ENCODE measurements around the gene NDUFA13.

Gene NDUFA13

DNA sequence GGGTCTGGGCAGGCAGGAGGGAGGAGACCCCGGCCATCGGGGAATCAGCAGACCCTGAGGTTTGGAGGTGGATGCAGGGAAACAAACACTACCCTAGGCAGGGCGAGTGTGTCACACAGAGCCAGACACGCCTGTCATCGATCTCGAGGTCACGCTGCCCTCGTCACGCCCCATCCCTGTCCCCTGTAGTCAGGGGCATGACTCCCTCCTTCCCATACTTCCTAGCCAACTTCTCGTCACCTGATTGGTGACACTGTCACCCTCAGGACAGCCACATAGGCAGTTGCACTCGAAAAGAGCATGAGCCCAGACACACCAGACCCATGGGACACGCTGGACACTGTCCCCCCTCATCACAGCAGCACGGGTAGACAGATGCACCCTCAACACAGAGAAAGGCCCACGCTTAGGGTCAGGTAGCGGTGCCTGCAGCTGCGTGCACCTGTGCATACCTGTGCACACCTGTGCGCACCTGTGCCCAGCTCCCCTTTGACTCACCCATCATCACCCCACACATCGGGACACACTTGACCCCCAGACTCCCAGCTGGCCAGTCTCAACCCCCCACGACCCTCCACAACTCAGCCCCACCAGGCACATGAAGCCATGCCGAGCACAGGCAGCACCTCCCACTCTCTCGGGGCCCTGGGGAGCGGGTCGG is 33.9 kb downstream of the NDUFA13 start:
- no peak for DNase-seq

DNA sequence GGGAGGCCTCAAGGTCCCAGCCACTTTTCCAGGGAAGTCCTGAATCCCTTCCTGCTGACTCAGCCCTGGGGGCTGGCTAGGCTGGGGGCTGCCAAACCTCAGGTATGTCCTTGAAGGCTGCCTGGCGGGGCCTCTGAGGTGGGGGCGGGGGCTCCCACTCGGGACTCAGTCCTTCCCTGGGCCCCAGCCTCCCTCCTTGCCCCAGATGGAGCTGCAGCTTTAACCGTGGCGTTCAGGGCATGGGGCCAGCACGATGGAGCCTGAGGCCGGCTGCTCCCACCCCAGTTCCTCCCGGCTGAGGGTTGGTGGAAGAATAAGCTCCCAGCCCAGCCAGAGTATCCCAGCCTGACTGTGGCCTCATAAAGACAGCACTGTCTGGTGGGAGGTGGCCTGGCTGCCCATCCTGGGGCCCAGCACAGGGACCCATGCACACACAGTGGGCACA is 34.5 kb downstream of the NDUFA13 start:
- no peak for DNase-seq

DNA sequence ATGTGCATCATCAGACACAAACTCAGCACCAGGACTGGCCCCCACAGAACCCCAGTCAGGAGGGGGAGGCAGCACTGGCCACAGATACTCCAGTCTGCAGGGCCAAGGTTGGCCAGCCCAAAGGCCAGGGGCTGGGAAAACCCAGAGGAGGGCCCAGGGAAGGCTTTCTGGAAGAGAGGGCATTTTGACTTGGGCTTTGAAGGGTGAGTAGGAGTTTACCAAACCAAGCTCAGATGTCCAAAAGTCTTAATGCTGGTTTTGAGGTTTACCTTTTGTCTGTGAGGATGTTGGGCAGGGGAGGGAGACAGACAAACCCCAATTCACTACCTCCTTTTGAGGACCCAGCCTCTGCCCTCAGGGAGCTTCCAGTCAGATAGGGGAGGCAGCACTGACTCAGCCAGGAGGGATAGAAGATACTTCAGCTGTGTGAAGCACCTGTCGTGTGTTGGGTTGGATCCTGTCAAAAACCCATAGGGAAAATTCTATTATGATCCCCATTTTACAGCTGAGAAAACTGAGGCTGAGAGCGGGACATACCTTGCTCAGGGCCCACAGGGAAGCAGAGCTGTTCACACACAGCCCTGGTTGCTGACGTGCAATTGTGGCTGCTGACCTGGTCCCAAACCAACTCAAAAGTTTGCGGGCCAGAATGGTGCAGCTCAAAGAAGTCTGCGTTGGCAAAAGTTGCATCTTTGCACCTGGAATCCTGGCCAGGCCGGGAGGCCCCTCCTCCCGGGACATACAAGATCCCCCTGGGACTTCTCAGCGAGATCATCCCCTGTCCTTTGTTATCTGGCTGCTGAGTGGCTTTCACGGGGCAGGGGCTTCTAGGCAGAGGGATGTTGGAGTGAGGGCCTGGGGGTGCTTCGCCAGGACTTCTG is 35.2 kb downstream of the NDUFA13 start:
- DNase-seq: no peak

DNA sequence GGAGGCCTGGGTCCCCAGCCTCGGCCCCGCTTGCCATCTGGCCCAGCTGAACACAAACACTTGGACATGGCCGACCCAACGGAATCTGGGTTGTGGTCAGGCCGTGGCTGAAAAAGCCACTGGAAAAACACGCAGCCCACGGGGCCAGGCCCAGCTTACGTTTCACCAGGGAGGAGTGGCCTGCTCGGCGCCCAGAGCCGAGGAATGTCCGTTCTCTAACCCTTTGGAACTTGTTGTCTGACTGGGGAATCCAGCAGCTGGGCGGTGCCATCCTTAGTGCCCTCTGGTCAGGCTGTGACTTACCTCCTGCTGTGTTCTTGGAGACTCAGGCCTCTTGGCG is 35.8 kb downstream of the NDUFA13 start:
- no peak for DNase-seq

DNA sequence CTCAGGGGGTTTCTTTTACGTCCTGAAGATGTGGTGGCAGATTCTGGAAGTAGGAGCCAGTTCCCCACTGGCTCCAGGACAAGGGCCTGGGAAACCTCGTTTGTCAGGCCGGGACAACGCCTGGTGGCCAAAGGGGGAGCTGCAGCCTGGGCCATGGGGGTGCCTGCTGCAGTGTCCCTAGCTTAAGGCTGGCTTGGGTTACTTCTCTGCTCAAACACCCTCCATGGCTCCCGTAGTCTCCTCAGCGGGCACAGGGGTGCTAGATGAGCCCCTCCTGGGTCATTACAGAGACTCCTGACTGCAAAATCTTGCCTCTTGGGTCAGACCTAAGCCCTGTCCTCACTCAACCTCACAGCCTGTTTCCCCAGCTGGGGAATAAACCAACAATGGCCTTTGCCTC is 36.8 kb downstream of the NDUFA13 start:
- DNase-seq: no peak

DNA sequence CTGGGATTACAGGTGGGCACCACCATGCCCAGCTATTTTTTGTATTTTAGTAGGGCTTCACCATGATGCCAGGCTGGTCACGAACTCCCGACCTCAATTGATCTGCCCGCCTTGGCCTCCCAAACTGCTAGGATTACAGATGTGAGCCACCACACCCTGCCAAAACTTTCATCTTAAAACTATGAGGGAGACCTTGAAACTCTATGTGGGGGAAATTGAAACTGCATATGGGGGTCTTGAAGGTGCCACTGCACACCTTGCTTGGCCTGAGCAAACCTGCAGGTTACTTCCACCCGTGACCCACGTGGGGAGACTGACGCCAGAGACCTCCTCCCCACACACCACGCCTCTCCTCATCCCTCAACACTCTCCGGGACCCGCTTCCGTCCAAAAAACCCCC is 37.6 kb downstream of the NDUFA13 start:
- no peak for DNase-seq

DNA sequence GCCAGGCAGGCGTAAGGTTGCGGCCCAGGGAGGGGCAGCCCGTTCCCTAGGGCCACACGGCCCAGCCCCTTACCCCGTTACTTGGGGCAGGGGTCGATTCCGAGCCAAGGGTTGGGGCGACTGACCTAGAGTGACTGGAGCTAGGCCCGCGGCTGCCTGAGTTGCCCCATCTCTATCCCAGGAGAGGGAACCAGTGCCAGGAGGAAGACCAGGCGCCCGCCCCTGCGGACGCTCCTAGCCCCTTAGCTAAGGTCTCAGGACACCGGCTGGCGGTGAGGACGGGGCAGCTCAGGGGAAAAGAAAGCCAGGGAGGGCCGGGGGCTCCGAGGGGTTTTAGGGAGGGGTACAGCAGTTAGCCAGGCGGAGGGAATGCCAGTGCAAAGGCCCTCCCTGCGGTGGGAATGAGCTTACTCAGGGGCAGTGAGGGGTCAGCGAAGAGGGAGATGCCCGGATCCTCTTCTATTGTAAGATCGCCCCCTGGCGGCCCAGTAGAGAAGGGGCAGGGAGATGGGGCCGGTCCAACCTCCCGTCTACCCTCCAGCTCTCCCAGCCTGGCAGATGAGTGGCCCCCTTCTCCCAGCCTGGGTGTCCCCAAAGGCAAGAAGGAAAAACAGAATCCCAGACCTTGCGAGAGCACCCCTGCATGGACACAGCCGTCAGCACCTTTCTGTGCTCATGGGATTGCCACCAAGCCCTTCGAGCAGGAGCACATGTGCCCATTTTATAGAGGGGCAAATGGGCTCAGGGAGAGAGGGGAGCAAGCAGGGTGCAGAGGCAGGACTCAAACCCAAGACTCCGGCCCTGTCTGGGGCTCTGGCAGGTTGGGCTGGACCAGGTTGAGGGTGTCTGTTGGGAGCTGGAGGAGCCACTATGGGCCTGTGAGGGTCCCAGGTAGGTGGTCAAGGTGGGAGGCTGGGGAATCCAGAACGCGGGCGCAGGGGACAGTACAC is 38.3 kb downstream of the NDUFA13 start:
- peak; percentile 6 for DNase-seq

DNA sequence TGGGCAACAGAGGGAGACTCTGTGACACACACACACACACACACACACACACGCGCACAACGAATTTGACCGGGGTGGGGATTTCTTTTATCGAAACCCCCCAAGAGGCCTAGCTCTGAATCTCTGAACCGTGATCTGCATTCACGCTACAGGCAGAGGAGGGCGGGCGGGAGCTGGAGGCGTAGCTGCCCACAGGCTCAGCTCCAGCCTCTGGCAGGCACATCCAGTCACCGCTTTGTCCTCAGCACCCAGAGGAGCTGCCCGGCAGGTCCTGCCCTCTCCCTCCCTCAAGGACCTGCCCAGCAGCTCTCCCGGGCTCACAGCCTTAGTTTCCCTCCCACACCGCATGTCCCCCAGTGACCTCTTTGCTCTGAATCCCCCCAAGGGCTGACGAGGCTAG is 42.0 kb downstream of the NDUFA13 start:
- DNase-seq: no peak

DNA sequence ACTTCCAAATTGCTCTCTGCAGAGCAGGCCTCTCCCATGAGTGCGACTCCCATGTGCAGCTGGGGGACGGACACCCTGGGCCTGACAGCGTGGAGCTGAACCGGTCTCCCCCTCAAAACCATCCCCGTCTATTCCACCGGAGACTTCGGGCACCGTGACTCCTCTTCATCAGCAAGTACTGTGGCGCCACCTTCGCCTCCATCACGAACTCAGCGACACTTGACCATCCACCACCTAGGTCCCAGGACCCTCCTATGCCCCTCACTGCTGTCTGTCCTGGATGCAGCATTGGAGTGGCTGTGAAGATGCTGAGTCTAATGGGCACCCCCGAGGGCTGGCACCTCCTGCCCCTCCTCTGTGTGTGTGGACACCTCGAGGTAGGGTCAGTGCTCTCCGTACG is 42.6 kb downstream of the NDUFA13 start:
- DNase-seq: no peak

DNA sequence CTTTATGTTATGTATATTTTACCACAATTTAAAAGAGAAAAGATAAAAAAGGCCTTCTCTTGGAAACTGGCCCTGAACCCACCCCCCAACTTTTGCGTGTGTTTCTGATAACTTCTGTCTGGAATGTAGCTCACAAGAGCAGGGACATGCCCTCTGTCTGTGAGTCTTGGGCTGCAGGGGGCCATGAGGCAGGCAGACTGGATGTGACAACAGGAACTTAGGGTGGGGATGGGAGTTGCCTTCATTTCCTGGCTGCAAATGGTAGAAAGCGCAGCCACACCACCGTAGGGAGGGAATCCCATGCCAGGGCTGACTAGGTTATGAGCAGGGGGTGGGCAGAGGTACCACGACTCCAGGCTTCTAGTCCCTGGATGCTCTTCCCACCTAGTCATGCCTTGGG is 43.9 kb downstream of the NDUFA13 start:
- no peak for DNase-seq

DNA sequence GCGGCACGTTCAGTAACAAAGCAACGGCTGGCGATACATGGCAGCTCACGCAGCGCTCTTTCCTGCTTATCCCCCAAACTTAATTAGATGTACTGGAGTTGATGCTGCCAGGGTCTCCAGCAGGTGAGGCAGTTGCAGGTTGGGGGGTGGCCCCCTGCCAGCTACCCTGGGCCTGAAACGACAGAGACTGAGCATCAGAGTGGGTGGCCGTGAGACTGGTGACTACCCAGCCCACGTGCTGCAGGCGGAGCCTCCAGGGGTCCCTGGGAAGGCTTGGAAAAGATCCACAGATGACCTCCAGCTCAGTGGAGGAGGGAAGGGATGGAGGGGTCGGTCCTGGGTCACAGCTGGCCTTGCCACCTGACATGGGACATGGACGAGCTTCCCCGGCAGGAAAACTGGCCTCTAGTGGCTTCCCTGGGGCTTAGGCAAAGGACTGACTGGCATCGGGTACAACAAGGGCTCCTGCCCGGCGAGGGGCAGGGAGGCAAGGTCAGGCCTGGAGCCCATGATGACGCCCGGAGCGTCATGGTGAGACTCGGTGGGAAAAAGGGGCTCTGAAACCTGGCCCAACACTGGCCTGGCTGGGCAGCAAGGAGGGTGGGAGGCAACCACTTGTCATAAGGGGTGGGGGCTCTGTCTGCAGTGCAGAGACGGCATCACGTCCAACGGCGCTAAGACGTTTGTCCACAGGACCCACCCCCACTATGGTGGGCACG is 46.1 kb downstream of the NDUFA13 start:
- DNase-seq: no peak

DNA sequence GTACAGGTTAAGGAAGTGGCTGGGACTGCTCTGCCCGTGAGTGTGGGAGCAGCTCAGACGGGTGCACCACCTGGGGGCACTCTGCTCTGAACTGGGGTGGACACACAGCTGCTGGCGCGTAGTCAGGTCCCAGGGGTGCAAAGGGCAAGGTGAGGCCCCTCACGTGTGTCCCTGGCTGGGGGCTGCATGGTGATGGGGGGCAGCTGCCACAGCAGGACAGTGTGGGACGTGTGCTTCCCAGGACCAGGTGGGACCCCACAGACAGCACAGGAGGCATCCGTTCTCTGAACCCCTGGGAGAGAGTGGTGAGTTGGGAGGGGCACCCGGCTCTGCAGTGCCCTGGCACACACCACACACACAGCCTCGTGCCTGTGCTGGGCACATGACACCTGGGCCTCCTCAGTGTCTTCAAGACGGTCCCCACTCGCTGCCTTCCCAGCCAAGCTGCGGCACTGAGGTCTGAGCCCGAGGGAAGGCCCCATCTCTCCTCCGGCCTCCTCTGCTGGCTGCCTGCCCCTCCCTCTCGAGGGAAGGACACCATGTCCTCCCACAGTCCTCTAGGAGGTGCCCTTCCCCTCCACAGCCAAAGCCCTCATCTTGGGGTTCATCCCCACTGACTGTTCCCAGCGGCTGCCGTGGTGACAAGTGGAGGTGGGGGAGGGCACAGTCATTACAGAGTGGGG is 46.8 kb downstream of the NDUFA13 start:
- DNase-seq: no peak

DNA sequence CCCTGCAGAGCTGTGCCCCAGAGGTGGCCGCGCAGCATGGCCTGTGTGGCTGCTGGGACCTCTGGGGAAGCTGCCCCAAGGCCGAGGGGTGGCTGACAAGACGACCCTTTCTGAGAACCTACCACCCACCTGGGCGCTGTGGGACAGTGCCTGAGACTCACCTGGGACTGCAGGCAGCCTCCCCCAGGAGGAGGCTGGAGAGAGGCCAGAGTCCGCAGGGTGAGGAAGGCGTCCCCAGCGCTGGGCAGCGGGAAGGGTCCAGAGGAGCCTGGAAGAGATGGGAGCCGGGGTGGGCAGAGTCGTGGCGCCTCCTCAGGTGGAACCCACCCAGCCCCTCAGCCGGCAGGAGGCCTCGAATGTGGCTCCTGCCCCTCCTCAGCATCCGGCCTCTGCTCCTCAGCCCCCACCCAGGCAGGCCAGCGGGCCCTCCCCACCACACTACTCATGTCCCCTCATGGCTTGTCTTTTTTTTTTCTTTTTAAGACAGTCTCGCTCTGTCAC is 47.4 kb downstream of the NDUFA13 start:
- no peak for DNase-seq

DNA sequence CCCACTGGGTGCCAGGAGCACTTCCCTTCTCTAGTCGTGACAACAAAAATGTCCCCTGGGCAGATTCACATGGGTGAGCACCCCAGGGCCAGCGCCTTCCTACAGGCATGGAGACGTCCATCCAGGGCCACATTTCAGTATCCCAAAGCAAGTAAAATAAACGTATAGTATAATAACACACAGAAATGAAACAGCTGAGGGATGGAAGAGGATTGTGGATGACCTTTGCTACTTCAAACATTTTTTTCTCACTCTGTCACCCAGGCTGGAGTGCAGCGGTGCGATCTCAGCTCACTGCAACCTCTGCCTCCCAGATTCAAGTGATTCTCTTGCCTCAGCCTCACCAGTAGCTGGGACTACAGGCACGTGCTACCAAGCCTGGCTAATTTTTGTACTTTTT is 50.3 kb downstream of the NDUFA13 start:
- no peak for DNase-seq

DNA sequence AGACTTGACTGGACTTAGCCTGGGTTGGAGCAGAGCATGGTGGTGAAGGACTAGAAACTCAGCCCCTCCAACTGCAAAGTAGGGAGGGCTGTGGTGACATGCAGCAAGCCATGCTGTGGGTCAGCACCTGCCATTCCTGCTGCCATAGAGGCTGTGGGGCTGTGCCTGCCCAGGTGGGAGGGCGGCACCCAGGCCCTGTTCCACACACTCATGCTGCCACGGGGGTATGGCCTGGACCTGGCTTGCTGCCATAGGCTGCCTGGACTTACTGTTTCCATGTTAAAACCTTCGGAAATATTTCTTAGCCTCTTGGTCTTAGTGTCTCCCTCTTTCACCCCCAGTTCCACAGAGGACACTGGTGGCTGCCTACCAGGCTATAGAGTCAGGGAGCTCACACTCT is 51.4 kb downstream of the NDUFA13 start:
- DNase-seq: no peak

DNA sequence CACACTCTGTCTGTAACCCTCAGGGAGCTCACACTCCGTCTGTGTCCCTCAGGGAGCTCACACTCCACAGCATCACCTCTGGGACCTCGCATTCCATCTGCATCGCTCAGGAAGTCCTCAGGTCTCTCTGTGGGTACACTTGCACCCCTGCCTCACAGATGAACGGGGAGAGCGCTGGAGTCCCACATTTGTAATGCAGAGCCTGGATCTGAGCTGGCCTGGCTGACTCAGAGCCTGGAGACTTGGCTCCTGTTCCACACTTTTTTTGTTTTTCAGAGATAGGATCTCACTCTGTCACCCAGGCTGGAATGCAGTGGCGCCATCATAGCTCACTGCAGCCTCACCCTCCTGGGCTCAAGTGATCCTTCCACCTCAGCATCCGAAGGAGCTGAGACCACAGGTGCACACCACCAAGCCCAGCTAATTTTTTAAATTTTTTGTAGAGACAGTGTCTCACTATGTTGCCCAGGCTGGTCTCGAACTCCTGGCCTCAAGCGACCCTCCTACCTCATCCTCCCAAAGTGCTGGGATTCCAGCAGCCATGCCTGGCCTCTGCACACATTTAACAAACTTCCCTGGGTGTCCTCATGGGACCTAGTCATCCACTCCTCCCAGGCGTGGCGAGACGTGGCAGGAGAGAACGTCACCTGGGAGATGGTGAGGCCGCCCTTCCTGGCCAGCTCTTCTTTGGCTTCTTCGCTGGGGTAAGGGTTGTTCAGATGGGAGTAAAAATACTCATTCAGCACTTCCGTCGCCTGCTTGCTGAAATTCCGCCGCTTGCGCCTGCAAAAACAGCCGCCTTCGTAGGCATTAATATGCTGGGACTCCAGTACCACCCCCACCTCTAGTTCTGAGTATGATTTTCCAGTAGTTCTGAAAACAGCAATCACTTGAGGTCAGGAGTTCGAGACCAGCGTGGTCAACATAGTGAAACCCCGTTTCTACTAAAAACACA is 53.1 kb downstream of the NDUFA13 start:
- no peak for DNase-seq

DNA sequence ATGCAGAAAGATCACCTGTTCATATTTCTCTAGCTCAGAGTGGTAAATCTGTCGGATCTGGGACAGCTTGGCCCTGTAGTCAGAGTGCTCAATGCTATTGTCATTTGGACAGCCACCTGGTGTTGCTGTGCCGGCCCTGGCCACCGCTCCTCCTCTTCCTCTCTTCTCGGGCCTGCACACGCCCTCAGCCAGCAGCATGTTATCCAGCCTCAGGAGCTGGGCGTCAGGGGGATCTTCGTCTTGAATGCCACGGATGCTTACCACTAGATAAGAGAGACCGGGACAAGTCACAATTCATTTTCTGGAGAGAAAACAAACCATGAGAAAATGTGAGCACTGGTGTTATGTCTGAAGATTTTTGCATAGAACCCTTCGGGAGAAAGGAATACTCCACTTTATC is 54.5 kb downstream of the NDUFA13 start:
- no peak for DNase-seq

DNA sequence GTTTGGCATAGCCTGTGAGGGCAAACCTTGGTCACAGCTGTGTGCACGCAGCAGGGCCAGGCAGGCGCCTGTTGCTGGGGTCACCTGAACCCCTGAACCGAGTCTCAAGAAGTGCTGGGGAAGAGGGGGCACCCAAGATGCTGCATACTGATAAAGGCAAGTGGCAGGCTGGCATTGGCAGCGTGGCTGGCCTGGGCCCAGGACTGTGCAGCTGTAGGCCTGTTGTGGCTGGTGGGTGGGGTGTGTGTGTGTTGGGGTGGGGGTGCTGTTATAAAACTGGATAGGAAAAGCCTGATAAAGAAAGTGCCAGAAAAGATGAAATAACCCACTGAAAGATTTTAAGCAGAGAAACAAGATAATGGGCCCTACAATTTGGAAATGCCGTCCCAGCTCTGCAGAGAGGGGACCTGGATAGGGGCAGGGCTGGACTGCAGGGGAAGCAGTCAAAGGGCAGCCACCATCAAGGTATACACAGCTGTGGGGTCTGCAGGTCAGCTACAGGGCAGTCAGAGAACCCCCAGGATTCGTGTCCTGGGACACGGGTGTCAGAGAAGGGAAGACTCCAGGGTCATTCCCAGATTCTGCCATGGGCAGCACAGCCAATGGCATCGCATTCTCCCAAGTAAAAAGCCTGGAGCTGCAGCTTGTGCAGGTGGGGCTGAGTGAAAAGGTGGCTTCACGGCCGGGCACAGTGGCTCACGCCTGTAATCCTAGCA is 55.2 kb downstream of the NDUFA13 start:
- no peak for DNase-seq

DNA sequence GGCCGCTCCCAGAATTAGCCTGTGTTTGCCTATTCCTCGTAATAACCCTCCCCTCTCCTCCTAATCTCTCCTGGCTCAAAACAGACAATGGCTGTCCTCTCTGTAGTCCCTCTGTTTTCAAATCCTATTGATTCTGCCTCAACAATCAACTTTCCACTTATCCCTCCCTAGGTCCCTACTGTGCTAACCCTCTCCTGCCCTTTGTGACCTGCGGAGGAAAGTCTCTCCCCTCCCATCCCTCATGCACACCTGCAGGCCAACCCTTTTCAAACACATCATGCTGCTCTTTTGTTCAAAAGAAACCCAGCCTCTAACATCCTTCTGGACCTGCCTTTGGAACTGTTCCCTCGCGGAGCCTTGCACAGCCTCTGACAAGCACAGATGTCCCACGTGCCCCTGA is 59.4 kb downstream of the NDUFA13 start:
- peak; percentile 46 for DNase-seq
